HCT116 (cell line): ENCODE results near the gene CNTN5. TPM values are rescaled to one million over a fixed set of nuclear protein-coding genes. Genes with fewer than 3 reads are reported as not detected.

Experiments
- ATAC-seq: fragments of 200-7000 bp; cut with Tn5 transposase; 2 replicates; pipeline ENCODE4 v1.9.1; 2020; ENCODE audit warnings: mild to moderate bottlenecking, moderate library complexity
- BruUV-seq: library from RNA; stranded (reverse); fragments of 400-500 nt; replicated peaks from 2 replicates; lab custom pipeline; 2021; lab: Mats Ljungman, UMichigan
- CTCF ChIA-PET: fragments of 300-600 bp; sonication (Branson Sonifier 250); formaldehyde crosslinking; loops from one replicate; lab custom pipeline; 2021; ENCODE audit warnings: antibody characterized with exemption; lab: Charles Lee
- POLR2A ChIA-PET: fragments of 300-600, 350-600 bp; sonication (Branson Sonifier 250); formaldehyde crosslinking; loops from one replicate; lab custom pipeline; 2021; ENCODE audit warnings: antibody characterized with exemption; lab: Charles Lee
- RAD21 ChIA-PET, 2 experiments: fragments of 300-600 bp; sonication (Branson Sonifier 250); formaldehyde crosslinking; loops; one replicate each; lab custom pipeline; 2023; ENCODE audit warnings: low total read pairs in 2 of 2; ENCODE audit not compliant: uncharacterized antibody in 2 of 2, unreplicated experiment in 2 of 2, low non-redundant PET in 1 of 2; lab: Charles Lee
- DNase-seq: peaks from one replicate; pipeline ENCODE4 v3.0.0-alpha.2; 2010; ENCODE audit warnings: low read depth, low spot score
- H2AFZ ChIP-seq: fragments of 200-600 bp; shearing (Covaris generic), sonication (generic); 2 replicates; pipeline ENCODE4 v1.6.1; 2017; ENCODE audit warnings: low read depth, mixed run types, mixed read lengths, antibody characterized with exemption, low read length; ENCODE audit not compliant: poor library complexity, severe bottlenecking
- H3K27ac ChIP-seq: 2 replicates; pipeline ENCODE4 v1.5.1; 2012; ENCODE audit warnings: low read depth, low read length
- H3K27me3 ChIP-seq: fragments of 200-600 bp; sonication (generic); 2 replicates; pipeline ENCODE4 v1.6.1; 2016; ENCODE audit warnings: mixed run types, low read length, mixed read lengths; ENCODE audit not compliant: insufficient read depth
- H3K36me3 ChIP-seq, 2 experiments: fragments of 200-500 bp in 1 of 2; fragments of 200-600 bp in 1 of 2; sonication (Bioruptor generic) in 1 of 2; sonication (generic) in 1 of 2; 2 replicates each; pipeline versions ENCODE4 v1.5.1 to v1.6.1; 2014 to 2016; ENCODE audit warnings: low read length in 2 of 2, inconsistent platforms in 1 of 2, mixed read lengths in 1 of 2, mixed run types in 1 of 2; ENCODE audit not compliant: insufficient read depth in 2 of 2, control insufficient read depth in 1 of 2
- H3K4me1 ChIP-seq, 2 experiments: fragments of 200-600 bp in 1 of 2; sonication (generic) in 1 of 2; 2 replicates each; pipeline versions ENCODE4 v1.5.1 to v1.6.1; 2012 to 2017; ENCODE audit warnings: low read length in 2 of 2, inconsistent platforms in 1 of 2, mild to moderate bottlenecking in 1 of 2, mixed read lengths in 1 of 2, mixed run types in 1 of 2, moderate library complexity in 1 of 2; ENCODE audit not compliant: insufficient read depth in 2 of 2, control insufficient read depth in 1 of 2
- H3K4me2 ChIP-seq: fragments of 200-600 bp; sonication (generic); 2 replicates; pipeline ENCODE4 v1.6.1; 2017; ENCODE audit warnings: mixed run types, low read length, mixed read lengths
- H3K4me3 ChIP-seq, 2 experiments: fragments of 200-600 bp in 1 of 2; sonication (generic) in 1 of 2; replicated peaks in 1 of 2; 2 replicates each; pipeline ENCODE4 v1.5.1; 2011 to 2016; ENCODE audit warnings: low read length in 2 of 2, control low read depth in 1 of 2, low read depth in 1 of 2, mild to moderate bottlenecking in 1 of 2, mixed read lengths in 1 of 2, mixed run types in 1 of 2
- H3K79me2 ChIP-seq: fragments of 200-600 bp; sonication (generic); 2 replicates; pipeline ENCODE4 v1.6.1; 2017; ENCODE audit warnings: mild to moderate bottlenecking, mixed run types, low read length, moderate library complexity, mixed read lengths; ENCODE audit not compliant: insufficient read depth
- H3K9ac ChIP-seq: fragments of 200-600 bp; sonication (generic); 2 replicates; pipeline ENCODE4 v1.6.1; 2016; ENCODE audit warnings: low read length, mixed read lengths
- H3K9me2 ChIP-seq: fragments of 200-600 bp; sonication (generic), shearing (Covaris generic); 2 replicates; pipeline ENCODE4 v1.6.1; 2017; ENCODE audit warnings: mixed run types, mild to moderate bottlenecking, moderate library complexity; ENCODE audit not compliant: insufficient read depth
- H3K9me3 ChIP-seq, 2 experiments: fragments of 200-500 bp in 1 of 2; fragments of 200-600 bp in 1 of 2; sonication (Bioruptor generic) in 1 of 2; sonication (generic) in 1 of 2; 2 replicates each; pipeline ENCODE4 v1.6.1; 2014 to 2017; ENCODE audit warnings: low read length in 2 of 2, mixed read lengths in 2 of 2, inconsistent platforms in 1 of 2, low read depth in 1 of 2, mild to moderate bottlenecking in 1 of 2, mixed run types in 1 of 2, moderate library complexity in 1 of 2; ENCODE audit not compliant: control insufficient read depth in 1 of 2, insufficient read depth in 1 of 2
- H4K20me1 ChIP-seq: fragments of 200-600 bp; sonication (generic), shearing (Covaris generic); 2 replicates; pipeline ENCODE4 v1.6.1; 2017; ENCODE audit warnings: mixed run types, mild to moderate bottlenecking, moderate library complexity; ENCODE audit not compliant: insufficient read depth
- CBX3 ChIP-seq: IDR thresholded peaks from 2 replicates; pipeline ENCODE4 v1.6.1; 2012; ENCODE audit warnings: low read depth
- EZH2 ChIP-seq: fragments of 200-600 bp; sonication (generic); IDR thresholded peaks from 2 replicates; pipeline ENCODE4 v1.6.1; 2017; ENCODE audit warnings: antibody characterized with exemption, mixed run types
- EZH2phosphoT487 ChIP-seq: fragments of 200-600 bp; IDR thresholded peaks from 2 replicates; pipeline ENCODE4 v1.6.1; 2018; ENCODE audit warnings: antibody characterized with exemption, borderline replicate concordance
- FOSL1 ChIP-seq: IDR thresholded peaks from 2 replicates; pipeline ENCODE4 v1.6.1; 2012; ENCODE audit warnings: low read depth
- JUND ChIP-seq: IDR thresholded peaks from 2 replicates; pipeline ENCODE4 v1.6.1; 2012
- RAD21 ChIP-seq: IDR thresholded peaks from 2 replicates; pipeline ENCODE4 v1.6.1; 2012; ENCODE audit warnings: low read depth, mild to moderate bottlenecking
- SP1 ChIP-seq: IDR thresholded peaks from 2 replicates; pipeline ENCODE4 v1.6.1; 2012; ENCODE audit warnings: low read depth
- TCF7L2 ChIP-seq: IDR thresholded peaks from 2 replicates; pipeline ENCODE4 v1.7.0; 2011; ENCODE audit warnings: borderline replicate concordance, inconsistent platforms; ENCODE audit not compliant: insufficient read depth, insufficient read length; ENCODE audit errors: extremely low read depth
- YY1 ChIP-seq: IDR thresholded peaks from 2 replicates; pipeline ENCODE4 v1.6.1; 2011; ENCODE audit warnings: low read length, low read depth, moderate library complexity, mild to moderate bottlenecking; ENCODE audit not compliant: insufficient replicate concordance; ENCODE audit errors: extremely low read depth
- ZFX ChIP-seq: fragments of 450-650 bp; IDR thresholded peaks from 2 replicates; pipeline ENCODE4 v1.6.1; 2017
- intact Hi-C: fragments of 100-400 bp; cut with micrococcal nuclease; formaldehyde crosslinking; loops from 2 replicates; pipeline ENCODE4 v1.10.0; 2022
- total RNA-seq: library from RNA; stranded (reverse); gene quantifications from one replicate; pipeline ENCODE4 v1.2.1, GENCODE V29; 2021; ENCODE audit not compliant: unreplicated experiment
- TF ChIP-seq, protein P1 (sequence below): IDR thresholded peaks from 2 replicates; pipeline ENCODE4 v1.6.1; 2012; ENCODE audit warnings: low read depth

The CNTN5 gene
- total RNA-seq, 1 experiment from 2014 or later, result not detected

DNA sequence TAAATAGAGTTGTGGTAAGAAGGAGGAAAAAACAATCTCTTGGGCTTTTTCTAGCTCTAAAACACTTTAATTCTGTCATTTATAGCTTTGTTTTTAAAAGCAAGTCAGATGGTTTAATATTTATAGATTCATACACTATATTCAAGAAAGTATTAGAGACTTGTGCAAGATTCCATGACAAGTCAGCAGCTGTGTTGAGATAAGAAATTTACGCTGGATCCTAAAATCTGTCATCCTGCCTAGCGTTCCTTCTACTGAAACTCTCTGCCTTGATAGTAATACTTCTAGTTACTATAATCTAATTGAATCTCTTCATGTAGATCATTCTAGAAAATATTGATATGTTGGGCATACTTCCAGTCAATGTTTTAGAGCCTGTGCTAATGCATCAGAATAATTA lies 721.8 kb downstream of the CNTN5 start (continued):
- TF ChIP-seq, protein P1, sequence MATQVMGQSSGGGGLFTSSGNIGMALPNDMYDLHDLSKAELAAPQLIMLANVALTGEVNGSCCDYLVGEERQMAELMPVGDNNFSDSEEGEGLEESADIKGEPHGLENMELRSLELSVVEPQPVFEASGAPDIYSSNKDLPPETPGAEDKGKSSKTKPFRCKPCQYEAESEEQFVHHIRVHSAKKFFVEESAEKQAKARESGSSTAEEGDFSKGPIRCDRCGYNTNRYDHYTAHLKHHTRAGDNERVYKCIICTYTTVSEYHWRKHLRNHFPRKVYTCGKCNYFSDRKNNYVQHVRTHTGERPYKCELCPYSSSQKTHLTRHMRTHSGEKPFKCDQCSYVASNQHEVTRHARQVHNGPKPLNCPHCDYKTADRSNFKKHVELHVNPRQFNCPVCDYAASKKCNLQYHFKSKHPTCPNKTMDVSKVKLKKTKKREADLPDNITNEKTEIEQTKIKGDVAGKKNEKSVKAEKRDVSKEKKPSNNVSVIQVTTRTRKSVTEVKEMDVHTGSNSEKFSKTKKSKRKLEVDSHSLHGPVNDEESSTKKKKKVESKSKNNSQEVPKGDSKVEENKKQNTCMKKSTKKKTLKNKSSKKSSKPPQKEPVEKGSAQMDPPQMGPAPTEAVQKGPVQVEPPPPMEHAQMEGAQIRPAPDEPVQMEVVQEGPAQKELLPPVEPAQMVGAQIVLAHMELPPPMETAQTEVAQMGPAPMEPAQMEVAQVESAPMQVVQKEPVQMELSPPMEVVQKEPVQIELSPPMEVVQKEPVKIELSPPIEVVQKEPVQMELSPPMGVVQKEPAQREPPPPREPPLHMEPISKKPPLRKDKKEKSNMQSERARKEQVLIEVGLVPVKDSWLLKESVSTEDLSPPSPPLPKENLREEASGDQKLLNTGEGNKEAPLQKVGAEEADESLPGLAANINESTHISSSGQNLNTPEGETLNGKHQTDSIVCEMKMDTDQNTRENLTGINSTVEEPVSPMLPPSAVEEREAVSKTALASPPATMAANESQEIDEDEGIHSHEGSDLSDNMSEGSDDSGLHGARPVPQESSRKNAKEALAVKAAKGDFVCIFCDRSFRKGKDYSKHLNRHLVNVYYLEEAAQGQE, result no peak
- TF ChIP-seq EZH2, result no peak
- TF ChIP-seq CBX3, result no peak
- no peak for TF ChIP-seq TCF7L2
- TF ChIP-seq FOSL1, result no peak
- no peak for TF ChIP-seq EZH2phosphoT487
- TF ChIP-seq, all 23 proteins: peak for 0

DNA sequence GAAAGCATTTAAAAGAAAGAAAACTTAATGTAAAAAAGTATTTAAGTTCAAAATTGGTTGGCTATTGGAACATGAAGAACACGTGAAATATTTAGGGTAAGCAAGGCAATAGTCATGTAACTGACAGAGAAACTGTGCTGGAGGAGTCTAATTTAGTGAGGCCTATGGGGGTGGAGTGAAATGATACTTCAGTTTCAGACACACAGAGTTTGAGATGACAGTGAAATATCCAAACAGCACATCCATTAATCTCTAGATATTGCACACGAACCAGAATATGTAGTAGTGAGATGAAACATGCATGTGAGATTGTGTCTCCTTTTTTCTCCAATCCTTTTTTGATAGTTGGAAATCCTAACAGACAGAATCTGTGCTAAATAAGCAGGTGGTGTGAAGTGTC lies 739.0 kb downstream of the CNTN5 start:
- Histone ChIP-seq H3K4me2 (no peak overlapping the region), H3K27me3 (no peaks in the 10 kb centered on the region), H2AFZ (no peak overlapping the region), H3K4me3 (no peak overlapping the region), H3K9ac (no peak overlapping the region)
- DNase-seq (no peak), ATAC-seq (no peak)
- ChIA-PET POLR2A (no interaction called here), CTCF (no interaction called here)
- intact Hi-C loops, result no loop called here
- no TSS peak for BruUV-seq
- TF ChIP-seq EZH2 (no peak), SP1 (no peak), YY1 (no peak), RAD21 (no peak), JUND (no peak), ZFX (no peak)
- TF ChIP-seq, protein P1, result no peak
- TF ChIP-seq, all 23 proteins: peak for 0
- no peaks in the 10 kb centered on the region for H3K79me2 ChIP-seq
- no peaks in the 10 kb centered on the region for H3K36me3 ChIP-seq
- H3K9me2 ChIP-seq, result no peaks in the 10 kb centered on the region
- H3K9me3 ChIP-seq, result peaks cover 0 to 3% of the 10 kb centered on the region in 2 experiments; a peak in 1 of 4 replicates
- H3K27ac ChIP-seq, result no peak overlapping the region
- no peaks in the 10 kb centered on the region for H4K20me1 ChIP-seq
- H3K4me1 ChIP-seq, result no peaks in the 10 kb centered on the region
- RAD21 ChIA-PET, result no interaction called here
